Ishikawa (cell line): ENCODE measurements around the gene PLA2G4F.

Source experiments
- CEBPB ChIP-seq: IDR thresholded peaks from 2 replicates; pipeline ENCODE4 v1.6.1; 2012
- CREB1 ChIP-seq: IDR thresholded peaks from 2 replicates; pipeline ENCODE4 v1.6.1; 2012; ENCODE audit warnings: low read depth
- EGR1 ChIP-seq: IDR thresholded peaks from 2 replicates; pipeline ENCODE4 v1.6.1; 2012
- EP300 ChIP-seq: IDR thresholded peaks from 2 replicates; pipeline ENCODE4 v1.6.1; 2012; ENCODE audit warnings: borderline replicate concordance
- FOXM1 ChIP-seq: IDR thresholded peaks from 2 replicates; pipeline ENCODE4 v1.6.1; 2012; ENCODE audit warnings: low read depth, borderline replicate concordance
- NFIC ChIP-seq: IDR thresholded peaks from 2 replicates; pipeline ENCODE4 v1.6.1; 2012
- RAD21 ChIP-seq: IDR thresholded peaks from 2 replicates; pipeline ENCODE4 v1.6.1; 2012; ENCODE audit warnings: low read depth
- TAF1 ChIP-seq: IDR thresholded peaks from 2 replicates; pipeline ENCODE4 v1.6.1; 2012; ENCODE audit warnings: low read depth, mild to moderate bottlenecking
- TCF12 ChIP-seq: IDR thresholded peaks from 2 replicates; pipeline ENCODE4 v1.6.1; 2012; ENCODE audit warnings: low read depth
- TEAD4 ChIP-seq: IDR thresholded peaks from 2 replicates; pipeline ENCODE4 v1.6.1; 2012
- YY1 ChIP-seq: IDR thresholded peaks from 2 replicates; pipeline ENCODE4 v1.6.1; 2012; ENCODE audit warnings: low read depth
- ZBTB7A ChIP-seq: IDR thresholded peaks from 2 replicates; pipeline ENCODE4 v1.6.1; 2012; ENCODE audit warnings: low read depth
- TF ChIP-seq, protein P1 (sequence below): IDR thresholded peaks from 2 replicates; pipeline ENCODE4 v1.6.1; 2012
- TF ChIP-seq, protein P2 (sequence below): IDR thresholded peaks from 2 replicates; pipeline ENCODE4 v1.6.1; 2012; ENCODE audit warnings: low read depth, mild to moderate bottlenecking
- TF ChIP-seq, protein P3 (sequence below): IDR thresholded peaks from 2 replicates; pipeline ENCODE4 v1.6.1; 2012

Gene PLA2G4F

DNA sequence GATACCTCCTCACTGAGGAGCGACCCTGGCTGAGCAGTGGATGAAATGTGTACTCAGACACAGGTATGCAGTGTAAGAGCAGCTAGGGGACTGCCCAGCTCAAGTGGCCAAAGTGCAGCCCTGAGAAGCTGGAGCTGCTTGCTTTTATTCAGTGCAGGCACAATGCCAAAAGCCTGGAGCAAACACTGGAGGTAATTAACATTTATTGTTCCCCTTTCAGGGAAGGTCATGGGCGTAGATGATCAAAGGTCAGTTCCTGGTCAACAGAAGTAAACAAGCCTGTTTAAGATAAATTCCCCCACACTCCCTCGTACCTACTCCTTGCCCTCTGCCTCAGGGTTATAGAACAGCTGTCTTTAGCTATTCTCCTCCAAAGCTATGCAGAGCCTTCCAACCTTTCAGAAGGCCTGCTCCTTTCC is 17.5 kb downstream of the PLA2G4F start:
- no peak for TF ChIP-seq TCF12
- no peak for TF ChIP-seq TEAD4
- no peak for TF ChIP-seq CEBPB
- TF ChIP-seq EGR1: no peak

DNA sequence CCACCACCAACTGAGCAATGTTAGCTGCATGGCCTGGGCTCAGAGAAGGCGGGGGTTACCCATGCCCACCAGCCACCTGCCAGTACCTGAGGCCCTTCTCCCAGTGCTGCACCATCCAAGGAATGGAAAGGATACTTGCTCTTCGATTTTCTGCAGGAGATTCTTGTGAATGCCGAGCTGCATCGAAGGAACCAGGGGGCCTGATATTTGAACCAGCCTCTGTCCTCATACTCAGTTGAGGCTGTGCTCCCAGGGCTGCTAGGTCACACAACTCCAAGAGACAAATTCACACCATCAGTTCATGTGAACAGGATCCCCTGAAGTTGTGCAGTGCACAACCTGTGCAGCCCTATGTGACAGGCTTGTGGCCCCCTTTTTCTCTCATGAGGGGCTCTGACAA is 18.0 kb downstream of the PLA2G4F start:
- TF ChIP-seq TEAD4: no peak
- TF ChIP-seq CEBPB: no peak
- TF ChIP-seq FOXM1: no peak
- TF ChIP-seq EP300: no peak

DNA sequence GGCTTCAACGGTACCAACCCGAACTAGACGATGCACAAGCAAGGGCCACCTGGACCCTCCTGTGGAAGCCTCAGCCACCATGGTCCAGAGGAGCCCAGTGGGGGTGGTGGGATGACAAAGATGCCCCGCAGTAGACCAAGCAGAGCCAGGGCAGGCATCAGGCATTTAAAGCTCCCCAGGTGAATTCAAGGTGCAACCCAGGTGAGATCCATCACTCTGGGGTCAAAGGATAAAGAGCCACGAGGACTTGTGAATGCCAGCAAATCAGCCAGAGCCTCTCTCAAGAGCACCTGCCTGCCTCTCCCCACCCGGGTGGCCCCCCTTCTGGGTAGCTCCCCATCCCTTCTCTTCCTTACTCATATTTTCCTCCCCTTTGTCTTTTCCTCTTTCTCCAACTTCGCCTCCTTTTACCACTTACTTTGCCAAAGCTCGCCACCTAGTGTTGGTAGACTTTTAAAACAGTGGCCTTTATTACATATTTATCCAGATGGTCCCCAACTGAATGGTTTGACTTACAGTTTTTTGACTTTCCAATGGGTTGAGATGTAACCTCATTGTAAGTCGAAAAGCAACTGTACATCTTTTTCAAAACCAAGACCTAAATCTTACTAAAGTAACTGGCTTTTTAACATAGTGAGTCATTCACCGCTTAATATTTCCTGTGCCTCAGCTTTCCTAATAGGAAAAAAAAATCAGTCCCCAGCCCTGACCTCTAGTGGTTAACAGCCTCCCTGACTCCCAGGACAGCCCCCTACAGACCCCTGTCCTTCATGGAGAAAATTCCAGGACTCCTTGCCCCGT is 18.8 kb downstream of the PLA2G4F start:
- peak; percentile 77 for TF ChIP-seq RAD21
- TF ChIP-seq YY1: no peak

DNA sequence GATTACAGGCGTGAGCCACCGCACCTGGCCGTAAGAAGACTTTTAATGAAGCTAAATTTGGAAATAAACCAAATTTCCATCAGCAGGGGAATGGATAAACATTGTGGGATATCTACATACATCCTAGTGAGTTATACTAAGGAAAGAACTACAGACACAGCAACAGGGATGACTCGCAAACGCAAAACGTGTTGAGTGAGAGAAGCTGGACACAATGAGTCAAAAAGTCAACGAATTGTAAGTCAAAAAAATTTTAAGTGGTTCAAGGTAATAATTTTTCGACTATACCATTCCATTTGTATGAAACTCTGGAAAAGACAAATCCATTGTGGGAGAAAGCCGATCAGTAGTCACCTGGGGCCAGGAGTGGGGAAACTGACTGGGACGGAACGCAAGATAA is 19.9 kb downstream of the PLA2G4F start:
- TF ChIP-seq YY1 (no peak), EGR1 (no peak), TEAD4 (no peak)
- TF ChIP-seq, protein P1, sequence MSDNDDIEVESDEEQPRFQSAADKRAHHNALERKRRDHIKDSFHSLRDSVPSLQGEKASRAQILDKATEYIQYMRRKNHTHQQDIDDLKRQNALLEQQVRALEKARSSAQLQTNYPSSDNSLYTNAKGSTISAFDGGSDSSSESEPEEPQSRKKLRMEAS: no peak
- TF ChIP-seq, protein P2, sequence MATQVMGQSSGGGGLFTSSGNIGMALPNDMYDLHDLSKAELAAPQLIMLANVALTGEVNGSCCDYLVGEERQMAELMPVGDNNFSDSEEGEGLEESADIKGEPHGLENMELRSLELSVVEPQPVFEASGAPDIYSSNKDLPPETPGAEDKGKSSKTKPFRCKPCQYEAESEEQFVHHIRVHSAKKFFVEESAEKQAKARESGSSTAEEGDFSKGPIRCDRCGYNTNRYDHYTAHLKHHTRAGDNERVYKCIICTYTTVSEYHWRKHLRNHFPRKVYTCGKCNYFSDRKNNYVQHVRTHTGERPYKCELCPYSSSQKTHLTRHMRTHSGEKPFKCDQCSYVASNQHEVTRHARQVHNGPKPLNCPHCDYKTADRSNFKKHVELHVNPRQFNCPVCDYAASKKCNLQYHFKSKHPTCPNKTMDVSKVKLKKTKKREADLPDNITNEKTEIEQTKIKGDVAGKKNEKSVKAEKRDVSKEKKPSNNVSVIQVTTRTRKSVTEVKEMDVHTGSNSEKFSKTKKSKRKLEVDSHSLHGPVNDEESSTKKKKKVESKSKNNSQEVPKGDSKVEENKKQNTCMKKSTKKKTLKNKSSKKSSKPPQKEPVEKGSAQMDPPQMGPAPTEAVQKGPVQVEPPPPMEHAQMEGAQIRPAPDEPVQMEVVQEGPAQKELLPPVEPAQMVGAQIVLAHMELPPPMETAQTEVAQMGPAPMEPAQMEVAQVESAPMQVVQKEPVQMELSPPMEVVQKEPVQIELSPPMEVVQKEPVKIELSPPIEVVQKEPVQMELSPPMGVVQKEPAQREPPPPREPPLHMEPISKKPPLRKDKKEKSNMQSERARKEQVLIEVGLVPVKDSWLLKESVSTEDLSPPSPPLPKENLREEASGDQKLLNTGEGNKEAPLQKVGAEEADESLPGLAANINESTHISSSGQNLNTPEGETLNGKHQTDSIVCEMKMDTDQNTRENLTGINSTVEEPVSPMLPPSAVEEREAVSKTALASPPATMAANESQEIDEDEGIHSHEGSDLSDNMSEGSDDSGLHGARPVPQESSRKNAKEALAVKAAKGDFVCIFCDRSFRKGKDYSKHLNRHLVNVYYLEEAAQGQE: no peak

DNA sequence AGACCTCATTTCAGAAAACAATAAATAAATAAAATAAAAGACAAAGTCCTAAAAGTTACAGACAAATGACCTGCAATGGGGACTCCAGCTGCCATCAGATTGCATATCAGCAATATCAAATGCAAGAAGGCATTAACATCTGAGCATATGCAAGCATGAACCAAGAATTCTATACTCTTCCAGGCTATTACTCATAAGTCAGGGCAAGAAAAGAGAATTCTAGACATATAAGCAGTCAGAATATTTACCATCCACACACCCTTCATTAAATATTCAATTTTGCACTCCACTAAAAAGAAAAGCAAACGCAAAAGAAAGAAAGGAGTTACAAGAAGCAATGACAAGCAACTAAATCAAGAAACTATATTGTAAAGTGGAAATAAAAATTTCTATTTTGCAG is 21.1 kb downstream of the PLA2G4F start:
- TF ChIP-seq TAF1 (no peak), ZBTB7A (no peak), NFIC (no peak), YY1 (no peak), EGR1 (no peak), CREB1 (no peak), TEAD4 (no peak), TCF12 (no peak), RAD21 (no peak), EP300 (no peak), FOXM1 (no peak), CEBPB (no peak)
- TF ChIP-seq, protein P2: no peak
- TF ChIP-seq, protein P3, sequence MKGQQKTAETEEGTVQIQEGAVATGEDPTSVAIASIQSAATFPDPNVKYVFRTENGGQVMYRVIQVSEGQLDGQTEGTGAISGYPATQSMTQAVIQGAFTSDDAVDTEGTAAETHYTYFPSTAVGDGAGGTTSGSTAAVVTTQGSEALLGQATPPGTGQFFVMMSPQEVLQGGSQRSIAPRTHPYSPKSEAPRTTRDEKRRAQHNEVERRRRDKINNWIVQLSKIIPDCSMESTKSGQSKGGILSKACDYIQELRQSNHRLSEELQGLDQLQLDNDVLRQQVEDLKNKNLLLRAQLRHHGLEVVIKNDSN: no peak
- TF ChIP-seq, protein P1: no peak

DNA sequence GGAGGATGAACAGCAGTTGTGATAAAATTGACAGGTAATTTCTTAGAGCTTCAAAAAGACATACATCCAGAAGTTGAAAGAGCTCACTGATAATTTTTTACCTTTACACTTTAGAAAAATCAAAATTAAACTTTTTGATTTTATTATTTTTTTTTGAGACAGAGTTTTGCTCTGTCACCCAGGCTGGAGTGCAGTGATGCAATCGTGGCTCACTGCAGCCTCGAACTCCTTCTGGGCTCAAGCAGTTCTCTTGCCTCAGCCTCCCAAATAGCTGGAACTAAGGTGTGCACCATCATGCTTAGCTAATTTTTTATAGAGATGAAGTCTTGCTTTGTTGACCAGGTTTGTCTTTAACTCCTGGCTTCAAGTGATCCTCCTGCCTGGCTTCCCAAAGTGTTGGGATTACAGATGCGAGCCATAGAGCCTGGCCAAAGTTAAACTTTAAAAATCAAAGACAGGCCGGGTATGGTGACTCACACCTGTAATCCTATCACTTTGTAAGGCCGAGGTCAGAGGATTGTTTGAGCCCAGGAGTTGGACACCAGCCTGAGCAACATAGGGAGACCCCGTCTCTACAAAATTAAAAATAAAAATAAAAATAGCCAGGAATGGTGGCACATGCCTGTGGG is 21.7 kb downstream of the PLA2G4F start:
- TF ChIP-seq NFIC (no peak), YY1 (no peak), EGR1 (no peak), TCF12 (no peak), TAF1 (no peak), CEBPB (no peak), TEAD4 (no peak), CREB1 (no peak)
- TF ChIP-seq, protein P2: no peak
- TF ChIP-seq, protein P1: no peak
